B cell (primary cell): ENCODE data around the gene COL26A1. TPM values are rescaled to one million over a fixed set of nuclear protein-coding genes. Genes with fewer than 3 reads are reported as not detected.
"Not testable (repeated sequence)": the region's sequence is repeated elsewhere in the genome, so short reads cannot be mapped to it uniquely, and the experiment has no call there.

Experiments used
- ATAC-seq: fragments of 200-7000 bp; cut with Tn5 transposase; one replicate; pipeline ENCODE4 v1.10.0; 2021; ENCODE audit warnings: low read depth, mild to moderate bottlenecking, moderate number of reproducible peaks, moderate library complexity
- CTCF ChIA-PET: fragments of 350-600 bp; sonication (Branson Sonifier 250); formaldehyde crosslinking; loops from one replicate; lab custom pipeline; 2021; ENCODE audit warnings: antibody characterized with exemption, inconsistent platforms; lab: Charles Lee
- POLR2A ChIA-PET: fragments of 350-600 bp; sonication (Branson Sonifier 250); formaldehyde crosslinking; loops from one replicate; lab custom pipeline; 2021; ENCODE audit warnings: antibody characterized with exemption; lab: Charles Lee
- DNase-seq: peaks from one replicate; pipeline ENCODE4 v3.0.0; 2013
- H2AFZ ChIP-seq: 2 replicates; pipeline ENCODE4 v1.6.1; 2012; ENCODE audit warnings: mild to moderate bottlenecking, low read depth, low read length; ENCODE audit not compliant: insufficient read depth, poor library complexity, severe bottlenecking
- H3K27ac ChIP-seq, 2 donors: 1 replicate in 1 of 2; 2 replicates in 1 of 2; pipeline ENCODE4 v1.5.1; 2012 to 2013; ENCODE audit warnings: low read length in 2 of 2, mild to moderate bottlenecking in 2 of 2, moderate library complexity in 1 of 2
- H3K27me3 ChIP-seq, 4 experiments: fragments of 200-600 bp in 1 of 4; sonication (generic) in 1 of 4; replicated peaks in 1 of 4; 1 replicate in 2 of 4; 2 replicates in 2 of 4; pipeline versions ENCODE4 v1.6.1 to v1.7.0; 2013 to 2016; ENCODE audit warnings: low read length in 3 of 4, mild to moderate bottlenecking in 2 of 4, mixed read lengths in 1 of 4, moderate library complexity in 1 of 4; ENCODE audit not compliant: insufficient read depth in 4 of 4, control insufficient read depth in 3 of 4; ENCODE audit errors: control extremely low read depth in 1 of 4
- H3K36me3 ChIP-seq, 2 experiments: replicated peaks in 1 of 2; 1 replicate in 1 of 2; 2 replicates in 1 of 2; pipeline versions ENCODE4 v1.6.1 to v1.7.1; 2013; ENCODE audit warnings: low read length in 1 of 2; ENCODE audit not compliant: insufficient read depth in 2 of 2, control insufficient read depth in 1 of 2; ENCODE audit errors: control extremely low read depth in 1 of 2, extremely low read depth in 1 of 2
- H3K4me1 ChIP-seq, 2 donors: fragments of 200-600 bp in 1 of 2; sonication (generic) in 1 of 2; 1 replicate in 1 of 2; 2 replicates in 1 of 2; pipeline versions ENCODE4 v1.5.1 to v1.6.1; 2013 to 2017; ENCODE audit warnings: low read length in 2 of 2; ENCODE audit not compliant: control insufficient read depth in 2 of 2, insufficient read depth in 2 of 2
- H3K4me2 ChIP-seq: replicated peaks from 2 replicates; pipeline ENCODE3; 2012; ENCODE audit warnings: mild to moderate bottlenecking, low read depth, low read length; ENCODE audit not compliant: poor library complexity, severe bottlenecking
- H3K4me3 ChIP-seq, 5 experiments: fragments of 200-600 bp in 1 of 5; sonication (generic) in 1 of 5; 1 replicate in 3 of 5; 2 replicates in 2 of 5; pipeline versions ENCODE4 v1.5.1 to v1.7.0; 2011 to 2016; ENCODE audit warnings: low read length in 4 of 5, mild to moderate bottlenecking in 4 of 5, low read depth in 2 of 5, control low read depth in 1 of 5, moderate library complexity in 1 of 5; ENCODE audit not compliant: insufficient read depth in 1 of 5; ENCODE audit errors: control extremely low read depth in 1 of 5, extremely low read depth in 1 of 5
- H3K79me2 ChIP-seq: fragments of 200-600 bp; sonication (generic); one replicate; pipeline ENCODE4 v1.6.0; 2016; ENCODE audit warnings: low read length; ENCODE audit not compliant: control insufficient read depth, insufficient read depth
- H3K9ac ChIP-seq: fragments of 200-600 bp; sonication (generic); 2 replicates; pipeline ENCODE4 v1.6.1; 2017; ENCODE audit warnings: mild to moderate bottlenecking, low read length, moderate library complexity
- H3K9me3 ChIP-seq, 3 donors: one replicate each; pipeline versions ENCODE4 v1.6.1 to v1.7.1; 2013; ENCODE audit warnings: low read length in 2 of 3; ENCODE audit not compliant: control insufficient read depth in 2 of 3, insufficient read depth in 1 of 3; ENCODE audit errors: control extremely low read depth in 1 of 3
- H4K20me1 ChIP-seq: 2 replicates; pipeline ENCODE4 v1.6.0; 2012; ENCODE audit warnings: mild to moderate bottlenecking, low read length; ENCODE audit not compliant: insufficient read depth, control insufficient read depth, poor library complexity, severe bottlenecking
- H3K27ac Mint-ChIP-seq: one replicate; pipeline ENCODE4 v1.8.0; 2021; ENCODE audit warnings: mixed read lengths
- H3K27me3 Mint-ChIP-seq: one replicate; pipeline ENCODE4 v1.8.0; 2021; ENCODE audit warnings: mixed read lengths
- H3K4me1 Mint-ChIP-seq: one replicate; pipeline ENCODE4 v1.8.0; 2021; ENCODE audit warnings: mixed read lengths
- H3K4me3 Mint-ChIP-seq: one replicate; pipeline ENCODE4 v1.8.0; 2021; ENCODE audit warnings: mixed read lengths
- H3K9me3 Mint-ChIP-seq: one replicate; pipeline ENCODE4 v1.8.0; 2022; ENCODE audit warnings: mixed read lengths; ENCODE audit not compliant: insufficient read depth
- CTCF ChIP-seq: fragments of 200-600 bp; IDR thresholded peaks from one replicate; pipeline ENCODE4 v1.8.0; 2022; ENCODE audit warnings: antibody characterized with exemption, mild to moderate bottlenecking
- EZH2 ChIP-seq: IDR thresholded peaks from 2 replicates; pipeline ENCODE4 v1.6.1; 2012; ENCODE audit warnings: borderline replicate concordance, low read depth, mild to moderate bottlenecking, moderate library complexity, low read length; ENCODE audit not compliant: insufficient read depth, poor library complexity, severe bottlenecking
- WGBS: methylation state at CpG from one replicate; pipeline ENCODE4 v1.1.5; 2013; ENCODE audit warnings: missing lambda C conversion rate; ENCODE audit not compliant: insufficient coverage; 5-methylcytosine and 5-hydroxymethylcytosine counted together
- intact Hi-C: fragments of 100-400 bp; cut with micrococcal nuclease; formaldehyde crosslinking; loops from one replicate; pipeline ENCODE4 v1.10.0; 2022
- polyA plus RNA-seq: library from polyadenylated mRNA; depleted of rRNA; stranded (reverse); fragments of >200 nt; gene quantifications from 2 replicates; pipeline ENCODE4 v1.2.3, GENCODE V29; 2012
- total RNA-seq, 2 donors: library from RNA; stranded (reverse); fragments of 120-200 nt in 1 of 2; gene quantifications; 1 replicate in 1 of 2; 2 replicates in 1 of 2; pipeline versions ENCODE4 v1.2.3 to v1.2.4, GENCODE V29; 2013 to 2022

Gene COL26A1
- total and polyA plus RNA-seq, 2 donors (not counting 1 experiment from before 2014, with no cell fraction given) = not detected

GRCh38 chr7:101604331-101604933 is 241.8 kb downstream of the COL26A1 start:
- Mint-ChIP-seq H3K27me3 (no peaks in the 10 kb centered on the region), H3K4me3 (no peak overlapping the region), H3K27ac (no peak overlapping the region), H3K4me1 (no peaks in the 10 kb centered on the region), H3K9me3 (no peaks in the 10 kb centered on the region)
- WGBS = 86% methylated on average over 5 of the region's 5 CpGs
- Histone ChIP-seq H3K9ac (no peak overlapping the region), H2AFZ (no peak overlapping the region), H3K4me1 (peaks cover 0 to 5% of the 10 kb centered on the region in 2 donors), H3K27me3 (peaks cover 0 to 4% (median 0%) of the 10 kb centered on the region in 4 experiments), H3K79me2 (no peaks in the 10 kb centered on the region), H3K4me2 (no peak overlapping the region), H3K9me3 (no peaks in the 10 kb centered on the region), H3K27ac (no peak overlapping the region), H4K20me1 (no peaks in the 10 kb centered on the region), H3K36me3 (no peaks in the 10 kb centered on the region), H3K4me3 (no peak overlapping the region)
- no peak for ATAC-seq
- DNase-seq = no peak
- POLR2A ChIA-PET = no interaction called here
- CTCF ChIA-PET = interaction anchor here (1.6 to 3.4 kb wide), 4 partner anchors 9 to 667 kb away, joined by 4 to 39 read pairs (median 26); no protein-coding TSS in a partner anchor
- TF ChIP-seq CTCF (no peak), EZH2 (no peak)
- intact Hi-C loops = no loop called here

DNA sequence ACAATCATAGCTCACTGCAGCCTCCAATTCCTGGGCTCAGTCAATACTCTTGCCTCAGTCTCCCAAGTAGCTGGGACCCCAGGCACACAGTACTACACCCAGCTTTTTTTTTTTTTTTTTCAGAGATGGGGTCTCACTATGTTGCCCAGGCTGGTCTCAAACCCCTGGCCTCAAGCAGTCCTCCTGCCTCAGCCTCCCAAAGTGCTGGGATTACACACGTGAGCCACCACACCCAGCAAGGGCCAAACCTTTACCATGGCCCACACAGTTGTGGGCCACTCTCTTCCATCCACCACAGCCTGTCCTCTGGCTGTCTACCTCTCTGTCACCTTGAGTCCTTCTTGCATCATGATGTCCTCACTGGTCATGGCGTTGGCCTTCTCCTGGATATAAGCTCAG is 242.3 kb downstream of the COL26A1 start:
- H2AFZ ChIP-seq, H3K4me3 ChIP-seq, H3K9me3 Mint-ChIP-seq, H3K4me1 ChIP-seq, intact Hi-C loops, H3K9me3 ChIP-seq, H3K36me3 ChIP-seq, H4K20me1 ChIP-seq, H3K27ac Mint-ChIP-seq, H3K79me2 ChIP-seq, POLR2A ChIA-PET, H3K4me1 Mint-ChIP-seq, H3K4me2 ChIP-seq, H3K4me3 Mint-ChIP-seq, H3K9ac ChIP-seq, DNase-seq, H3K27me3 Mint-ChIP-seq, H3K27ac ChIP-seq, H3K27me3 ChIP-seq, ATAC-seq: not testable (repeated sequence)
- CTCF ChIA-PET = interaction anchor here (1.6 to 3.4 kb wide), 2 partner anchors 8 to 667 kb away, joined by 4 to 36 read pairs; no protein-coding TSS in a partner anchor
- WGBS = 89% methylated on average over 2 of the region's 2 CpGs
